ENCODE results near the gene HK2.

DNA sequence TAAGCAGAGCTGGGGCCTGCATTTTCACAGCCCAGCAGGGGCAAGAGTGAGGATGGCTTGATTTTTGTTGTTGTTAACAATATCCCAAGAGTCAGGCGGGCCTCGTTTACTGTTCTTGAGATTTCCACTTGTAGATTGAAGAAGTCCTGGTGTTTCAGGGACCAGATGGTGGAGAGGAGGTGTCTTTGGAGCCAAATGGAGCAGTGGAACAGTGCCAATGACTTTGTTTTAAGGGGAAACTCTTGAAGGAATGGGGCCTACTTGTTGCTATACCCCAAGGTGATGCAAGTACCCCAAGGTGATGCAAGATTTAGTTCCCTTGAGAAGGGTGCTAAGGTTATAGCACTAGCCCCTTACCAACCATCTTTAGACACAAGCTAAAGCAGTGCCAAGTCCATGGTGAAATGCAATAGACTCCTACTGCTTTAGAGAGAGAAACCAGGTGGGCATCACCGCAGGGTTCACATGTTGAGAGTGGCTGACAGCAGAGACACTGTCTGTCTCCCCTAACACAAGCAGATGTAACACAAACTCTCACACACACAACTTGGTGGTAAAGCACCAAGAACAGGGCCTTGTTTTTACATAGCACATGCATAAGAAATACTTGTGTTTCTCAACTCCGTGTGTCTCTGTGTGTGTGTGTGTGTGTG, 44.0 kb downstream of the HK2 start:
- TF ChIP-seq POLR2A (IDR thresholded peaks at IDR 0.05): no peak
- TF ChIP-seq, protein P1, sequence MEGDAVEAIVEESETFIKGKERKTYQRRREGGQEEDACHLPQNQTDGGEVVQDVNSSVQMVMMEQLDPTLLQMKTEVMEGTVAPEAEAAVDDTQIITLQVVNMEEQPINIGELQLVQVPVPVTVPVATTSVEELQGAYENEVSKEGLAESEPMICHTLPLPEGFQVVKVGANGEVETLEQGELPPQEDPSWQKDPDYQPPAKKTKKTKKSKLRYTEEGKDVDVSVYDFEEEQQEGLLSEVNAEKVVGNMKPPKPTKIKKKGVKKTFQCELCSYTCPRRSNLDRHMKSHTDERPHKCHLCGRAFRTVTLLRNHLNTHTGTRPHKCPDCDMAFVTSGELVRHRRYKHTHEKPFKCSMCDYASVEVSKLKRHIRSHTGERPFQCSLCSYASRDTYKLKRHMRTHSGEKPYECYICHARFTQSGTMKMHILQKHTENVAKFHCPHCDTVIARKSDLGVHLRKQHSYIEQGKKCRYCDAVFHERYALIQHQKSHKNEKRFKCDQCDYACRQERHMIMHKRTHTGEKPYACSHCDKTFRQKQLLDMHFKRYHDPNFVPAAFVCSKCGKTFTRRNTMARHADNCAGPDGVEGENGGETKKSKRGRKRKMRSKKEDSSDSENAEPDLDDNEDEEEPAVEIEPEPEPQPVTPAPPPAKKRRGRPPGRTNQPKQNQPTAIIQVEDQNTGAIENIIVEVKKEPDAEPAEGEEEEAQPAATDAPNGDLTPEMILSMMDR (IDR thresholded peaks at IDR 0.05): no peak
